K562 (cell line): ENCODE data around the gene EIF4G2. TPM values are rescaled to one million over a fixed set of nuclear protein-coding genes. Genes with fewer than 3 reads are reported as not detected.

Source experiments
- BRD4 ChIP-seq: fragments of 200-600 bp; sonication (generic); IDR thresholded peaks from 2 replicates; pipeline ENCODE4 v1.6.1; 2017; ENCODE audit warnings: inconsistent platforms
- CHD2 ChIP-seq: IDR thresholded peaks from 2 replicates; pipeline ENCODE4 v1.6.1; 2011; ENCODE audit warnings: low read depth, low read length
- CLOCK ChIP-seq: fragments of 250-450 bp; sonication (Bioruptor Pico); IDR thresholded peaks from 2 replicates; pipeline ENCODE4 v1.4.0; 2020; ENCODE audit warnings: mild to moderate bottlenecking, moderate library complexity, borderline replicate concordance
- CSDE1 ChIP-seq, 2 experiments: fragments of 450-650 bp; IDR thresholded peaks; 2 replicates each; pipeline ENCODE4 v1.6.1; 2016; ENCODE audit warnings: mild to moderate bottlenecking in 1 of 2
- FUS ChIP-seq: fragments of 200-400 bp; formaldehyde crosslinking; optimal IDR thresholded peaks from 2 replicates; pipeline ENCODE3; 2017; ENCODE audit warnings: low read depth, low read length
- GTF3C2 ChIP-seq: IDR thresholded peaks from 3 replicates; pipeline ENCODE4 v1.6.1; 2011; ENCODE audit warnings: borderline replicate concordance, mild to moderate bottlenecking, moderate library complexity; ENCODE audit not compliant: insufficient read length; ENCODE audit errors: extremely low read depth
- RBBP5 ChIP-seq: fragments of 200-600 bp; sonication (generic); IDR thresholded peaks from 2 replicates; pipeline ENCODE4 v1.6.1; 2012; ENCODE audit warnings: borderline replicate concordance, mild to moderate bottlenecking, low read length, control low read depth, inconsistent platforms; ENCODE audit not compliant: insufficient read depth, poor library complexity, severe bottlenecking
- STAT5B ChIP-seq: fragments of 250-450 bp; sonication (Bioruptor Pico); IDR thresholded peaks from 2 replicates; pipeline ENCODE4 v1.8.0; 2021; ENCODE audit warnings: mild to moderate bottlenecking, inconsistent platforms
- TRIM25 ChIP-seq: fragments of 450-650 bp; IDR thresholded peaks from 2 replicates; pipeline ENCODE4 v1.7.0; 2016; ENCODE audit warnings: borderline replicate concordance
- ZNF318 ChIP-seq, 2 experiments: fragments of 450-650 bp; IDR thresholded peaks; 2 replicates each; pipeline ENCODE4 v1.6.1; 2016; ENCODE audit warnings: mild to moderate bottlenecking in 2 of 2, borderline replicate concordance in 1 of 2, low read depth in 1 of 2, moderate library complexity in 1 of 2
- polyA plus RNA-seq, 8 experiments: library from polyadenylated mRNA; depleted of rRNA in 4 of 8; stranded (reverse) in 5 of 8; unstranded in 3 of 8; fragments of >200 nt; fragmentation: Nextera tagmentation in 2 of 8; fragmentation: Illumina TruSeq in 1 of 8; extraction: Ambion mirVana in 2 of 8; extraction: Trizol in 1 of 8; gene quantifications; 2 replicates each; pipeline versions ENCODE4 v1.2.1 to v1.2.3, GENCODE V29; 2011 to 2014; ENCODE audit warnings: inconsistent platforms in 1 of 8, missing spikeins in 1 of 8
- total RNA-seq, 7 experiments: library from RNA; depleted of rRNA in 6 of 7; stranded (reverse); fragments of >200 nt in 6 of 7; fragmentation: Illumina TruSeq in 2 of 7; extraction: Trizol in 2 of 7; gene quantifications; 2 replicates each; pipeline versions ENCODE4 v1.2.1 to v1.2.3, GENCODE V29; 2011 to 2021; ENCODE audit warnings: low replicate concordance in 1 of 7

Gene EIF4G2
- total and polyA plus RNA-seq, 9 of the 15 experiments (the other 6 are each of a cell fraction or from before 2014, with no cell fraction given) = 206 to 790 (median 646) TPM

- TF ChIP-seq GTF3C2 (no peak), TRIM25 (no peak), CSDE1 (IDR thresholded peaks at IDR 0.05) (no peak), FUS (no peak), STAT5B (no peak), BRD4 (no peak), CHD2 (no peak), RBBP5 (peak; percentile 99), CLOCK (CRISPR knock-in tag) (no peak), ZNF318 (IDR thresholded peaks at IDR 0.05; ENCODE audit: borderline replicate concordance in 1 of 2, low read depth in 1 of 2) (no peak)
Observed at GRCh38 chr11:10750838-10751580, 57.7 kb downstream of the EIF4G2 start, which contains the start of gene CTR9 (continued).
